SK-N-SH (cell line): ENCODE data around the gene TMEM114.

Experiments
- CTCF ChIP-seq: fragments of 200-600 bp; sonication (generic); IDR thresholded peaks from 2 replicates; pipeline ENCODE4 v1.6.1; 2017; ENCODE audit warnings: antibody characterized with exemption, mild to moderate bottlenecking, moderate library complexity
- EP300 ChIP-seq, 2 experiments: IDR thresholded peaks; 2 replicates each; pipeline versions ENCODE4 v1.4.0 to v1.6.1; 2012; ENCODE audit warnings: borderline replicate concordance in 1 of 2, low read depth in 1 of 2, low read length in 1 of 2
- MEF2A ChIP-seq: IDR thresholded peaks from 2 replicates; pipeline ENCODE4 v1.4.0; 2012; ENCODE audit warnings: low read depth, borderline replicate concordance
- POLR2AphosphoS5 ChIP-seq: IDR thresholded peaks from 2 replicates; pipeline ENCODE4 v1.6.1; 2012; ENCODE audit warnings: low read depth, low read length

- no peak for TF ChIP-seq CTCF
- no peak for TF ChIP-seq EP300 (IDR thresholded peaks at IDR 0.05; ENCODE audit: borderline replicate concordance in 1 of 2, low read depth in 1 of 2, low read length in 1 of 2)
- TF ChIP-seq MEF2A, result no peak
- TF ChIP-seq POLR2AphosphoS5, result no peak
Measured at GRCh38 chr16:8571061-8571596, 19.2 kb downstream of the TMEM114 start.
